Measurements from ENCODE around the gene CRYGD. TPM values are rescaled to one million over a fixed set of nuclear protein-coding genes. Genes with fewer than 3 reads are reported as not detected.
A peak's percentile ranks its signal among the peaks of the same experiment; 100 is the strongest.
"Not testable (repeated sequence)": the region's sequence is repeated elsewhere in the genome, so short reads cannot be mapped to it uniquely, and the experiment has no call there.

The CRYGD gene
- total RNA-seq, 1 donor from 2014 or later: not detected

- no peaks in the 10 kb centered on the region for H3K27me3 Mint-ChIP-seq (ENCODE audit: low read depth)
- DNase-seq (ENCODE audit: low read depth, low spot score): no peak
- TF ChIP-seq CTCF (conservative IDR thresholded peaks at IDR 0.05): no peak
- no peaks in the 10 kb centered on the region for H3K36me3 Mint-ChIP-seq (ENCODE audit: low read depth)
- H3K4me1 Mint-ChIP-seq: peaks cover 5% of the 10 kb centered on the region
- H3K27ac Mint-ChIP-seq (ENCODE audit: unreplicated experiment): no peak overlapping the region
- peaks cover 4% of the 10 kb centered on the region for H3K9me3 Mint-ChIP-seq
- no peak overlapping the region for H3K4me3 Mint-ChIP-seq
Observed at GRCh38 chr2:208127090-208127489, 2.8 kb upstream of the CRYGD start.

- no peak for DNase-seq (ENCODE audit: low read depth, low spot score)
- no peak overlapping the region for H3K27ac Mint-ChIP-seq (ENCODE audit: unreplicated experiment)
- H3K4me3 Mint-ChIP-seq: no peak overlapping the region
Observed at GRCh38 chr2:208125251-208125650, 927 bp upstream of the CRYGD start.

GRCh38 chr2:208122248-208122647, 2.1 kb downstream of the CRYGD start:
- DNase-seq (ENCODE audit: low read depth, low spot score): no peak
- Mint-ChIP-seq H3K36me3 (ENCODE audit: low read depth) (no peaks in the 10 kb centered on the region), H3K4me1 (peaks cover 9% of the 10 kb centered on the region), H3K4me3 (no peak overlapping the region), H3K27me3 (ENCODE audit: low read depth) (no peaks in the 10 kb centered on the region), H3K27ac (ENCODE audit: unreplicated experiment) (no peak overlapping the region), H3K9me3 (peaks cover 6% of the 10 kb centered on the region)
- TF ChIP-seq CTCF (conservative IDR thresholded peaks at IDR 0.05): no peak

More at GRCh38 chr2:208125251-208125650, 927 bp upstream of the CRYGD start:
- Mint-ChIP-seq H3K9me3 (peaks cover 4% of the 10 kb centered on the region), H3K4me1 (peaks cover 5% of the 10 kb centered on the region), H3K27me3 (ENCODE audit: low read depth) (no peaks in the 10 kb centered on the region), H3K36me3 (ENCODE audit: low read depth) (no peaks in the 10 kb centered on the region)
- TF ChIP-seq CTCF (conservative IDR thresholded peaks at IDR 0.05): no peak

- peaks cover 8% of the 10 kb centered on the region for H3K9me3 Mint-ChIP-seq
- no peak overlapping the region for H3K4me3 Mint-ChIP-seq
- no peak for DNase-seq (ENCODE audit: low read depth, low spot score)
- no peak for TF ChIP-seq CTCF (conservative IDR thresholded peaks at IDR 0.05)
- peak overlapping the region; percentile 54 for H3K27ac Mint-ChIP-seq (ENCODE audit: unreplicated experiment)
- H3K27me3 Mint-ChIP-seq (ENCODE audit: low read depth): no peaks in the 10 kb centered on the region
- peaks cover 9% of the 10 kb centered on the region for H3K4me1 Mint-ChIP-seq
- no peaks in the 10 kb centered on the region for H3K36me3 Mint-ChIP-seq (ENCODE audit: low read depth)
Observed at GRCh38 chr2:208118918-208119317, 5.4 kb downstream of the CRYGD start.

- DNase-seq (ENCODE audit: low read depth, low spot score); H3K4me3 Mint-ChIP-seq; H3K9me3 Mint-ChIP-seq; H3K27ac Mint-ChIP-seq (ENCODE audit: unreplicated experiment); H3K36me3 Mint-ChIP-seq (ENCODE audit: low read depth): not testable (repeated sequence)
- peaks cover 12% of the 10 kb centered on the region for H3K27me3 Mint-ChIP-seq (ENCODE audit: low read depth)
- H3K4me1 Mint-ChIP-seq: peaks cover 20% of the 10 kb centered on the region
Observed at GRCh38 chr2:208117390-208117789, 6.9 kb downstream of the CRYGD start.

GRCh38 chr2:208112969-208113368, 11.4 kb downstream of the CRYGD start:
- DNase-seq (ENCODE audit: low read depth, low spot score): no peak
- Mint-ChIP-seq H3K9me3 (peaks cover 2% of the 10 kb centered on the region), H3K4me1 (peaks cover 15% of the 10 kb centered on the region), H3K36me3 (ENCODE audit: low read depth) (no peaks in the 10 kb centered on the region), H3K27ac (ENCODE audit: unreplicated experiment) (no peak overlapping the region), H3K4me3 (peak overlapping the region; percentile 14), H3K27me3 (ENCODE audit: low read depth) (peaks cover 19% of the 10 kb centered on the region)
- TF ChIP-seq CTCF (conservative IDR thresholded peaks at IDR 0.05): no peak

GRCh38 chr2:208112273-208112745, 12.0 kb downstream of the CRYGD start:
- H3K36me3 Mint-ChIP-seq (ENCODE audit: low read depth); H3K27ac Mint-ChIP-seq (ENCODE audit: unreplicated experiment); H3K9me3 Mint-ChIP-seq; DNase-seq (ENCODE audit: low read depth, low spot score); H3K4me3 Mint-ChIP-seq: not testable (repeated sequence)
- peaks cover 15% of the 10 kb centered on the region for H3K4me1 Mint-ChIP-seq
- H3K27me3 Mint-ChIP-seq (ENCODE audit: low read depth): peaks cover 19% of the 10 kb centered on the region
